Activated naive CD8-positive, alpha-beta T cell treated with anti-CD3 and anti-CD28 coated beads, Interleukin-2, amount 50 U/mL, for 24 hours (primary cell): ENCODE measurements around the gene CEACAM16.

Experiments used
- ATAC-seq: fragments of 150-1000 bp; cut with Tn5 transposase; one replicate; pipeline ENCODE4 v1.10.0; 2021
- DNase-seq: peaks from one replicate; pipeline ENCODE4 v3.0.0; 2021
- H3K27ac Mint-ChIP-seq: one replicate; pipeline ENCODE4 v1.8.0; 2021; ENCODE audit warnings: mild to moderate bottlenecking, mixed read lengths
- H3K27me3 Mint-ChIP-seq: one replicate; pipeline ENCODE4 v1.8.0; 2021; ENCODE audit warnings: mixed read lengths
- H3K36me3 Mint-ChIP-seq: one replicate; pipeline ENCODE4 v1.8.0; 2021; ENCODE audit warnings: low read depth, mixed read lengths
- H3K4me1 Mint-ChIP-seq: one replicate; pipeline ENCODE4 v1.8.0; 2021; ENCODE audit warnings: mixed read lengths
- H3K4me3 Mint-ChIP-seq: one replicate; pipeline ENCODE4 v1.8.0; 2021; ENCODE audit warnings: mild to moderate bottlenecking, moderate library complexity, mixed read lengths
- H3K9me3 Mint-ChIP-seq: one replicate; pipeline ENCODE4 v1.8.0; 2021; ENCODE audit warnings: mixed read lengths

CEACAM16 gene

DNA sequence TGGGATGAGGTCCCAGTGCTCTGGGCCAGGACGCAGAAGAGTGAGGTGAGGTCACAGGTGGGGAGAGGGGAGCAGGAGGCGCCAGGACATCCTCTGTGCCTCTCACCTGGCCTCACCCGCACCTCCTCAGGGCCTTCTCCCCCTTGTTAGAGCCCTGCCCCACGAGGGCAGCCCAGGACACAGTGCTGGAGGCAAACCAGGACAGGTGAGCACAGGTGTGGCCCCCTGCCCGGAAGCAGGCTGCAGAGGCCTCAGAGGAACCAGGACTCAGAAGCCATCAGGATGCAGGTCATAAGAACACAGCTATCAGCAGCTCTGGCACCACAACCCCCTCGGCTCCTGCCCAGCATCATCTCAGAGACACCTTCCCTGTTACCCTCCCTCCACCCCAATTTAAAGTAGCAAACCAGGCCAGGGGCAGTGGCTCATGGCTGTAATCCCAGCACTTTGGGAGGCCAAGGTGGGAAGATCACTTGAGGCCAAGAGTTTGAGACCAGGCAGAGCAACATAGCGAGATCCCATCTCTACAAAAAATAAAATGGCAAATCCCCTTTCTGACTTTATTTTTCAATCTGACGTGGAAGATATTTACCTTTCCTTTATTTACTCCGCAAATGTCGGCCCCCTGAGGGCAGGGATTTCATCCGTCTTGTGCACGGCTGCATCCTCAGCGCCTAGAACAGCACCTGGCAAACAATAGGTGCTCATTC is at the start of gene CEACAM16:
Gene CEACAM16, plus strand, starts transcription at position 660 of the 710 bp plus-strand sequence. CDS start 2,306 bp downstream, outside the sequence.
- ATAC-seq (no peak), DNase-seq (no peak)
- peaks cover 8% of the 10 kb centered on the region for H3K4me1 Mint-ChIP-seq
- peaks cover 6% of the 10 kb centered on the region for H3K27me3 Mint-ChIP-seq
- H3K27ac Mint-ChIP-seq = no peak within 1 kb of the TSS
- H3K9me3 Mint-ChIP-seq = no peaks in the 10 kb centered on the region
- no peak within 1 kb of the TSS for H3K4me3 Mint-ChIP-seq
- no peaks in the 10 kb centered on the region for H3K36me3 Mint-ChIP-seq

DNA sequence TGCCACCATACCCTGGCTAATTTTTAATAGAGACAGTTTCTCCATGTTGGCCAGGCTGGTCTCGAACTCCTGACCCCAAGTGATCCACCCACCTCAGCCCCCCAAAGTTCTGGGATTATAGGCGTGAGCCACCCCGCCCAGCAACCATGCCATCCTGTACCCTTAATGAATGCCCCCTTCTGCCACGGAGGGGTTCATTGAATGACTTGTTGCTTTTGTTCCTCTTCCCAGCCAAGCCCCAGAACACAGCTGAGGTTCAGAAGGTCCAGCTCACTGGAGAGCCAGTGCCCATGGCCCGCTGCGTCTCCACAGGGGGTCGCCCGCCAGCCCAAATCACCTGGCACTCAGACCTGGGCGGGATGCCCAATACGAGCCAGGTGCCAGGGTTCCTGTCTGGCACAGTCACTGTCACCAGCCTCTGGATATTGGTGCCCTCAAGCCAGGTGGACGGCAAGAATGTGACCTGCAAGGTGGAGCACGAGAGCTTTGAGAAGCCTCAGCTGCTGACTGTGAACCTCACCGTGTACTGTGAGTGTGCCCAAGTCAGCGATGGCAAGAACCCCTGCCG is 49.3 kb upstream of the CEACAM16 start:
- no peak overlapping the region for H3K4me3 Mint-ChIP-seq
- peaks cover 9% of the 10 kb centered on the region for H3K36me3 Mint-ChIP-seq
- H3K27me3 Mint-ChIP-seq = peaks cover 5% of the 10 kb centered on the region
- no peak overlapping the region for H3K27ac Mint-ChIP-seq
- DNase-seq (no peak), ATAC-seq (no peak)
- no peaks in the 10 kb centered on the region for H3K9me3 Mint-ChIP-seq
- H3K4me1 Mint-ChIP-seq = peaks cover 5% of the 10 kb centered on the region

- Mint-ChIP-seq H3K27me3 (no peaks in the 10 kb centered on the region), H3K4me3 (no peak overlapping the region), H3K4me1 (peaks cover 12% of the 10 kb centered on the region), H3K9me3 (no peaks in the 10 kb centered on the region), H3K27ac (no peak overlapping the region), H3K36me3 (peaks cover 15% of the 10 kb centered on the region)
- ATAC-seq (no peak), DNase-seq (no peak)
Measured at GRCh38 chr19:44653343-44653742, 45.6 kb upstream of the CEACAM16 start.

GRCh38 chr19:44653977-44654774 is 44.8 kb upstream of the CEACAM16 start:
- Mint-ChIP-seq H3K27ac (no peak overlapping the region), H3K27me3 (no peaks in the 10 kb centered on the region), H3K36me3 (peaks cover 19% of the 10 kb centered on the region), H3K4me1 (peaks cover 12% of the 10 kb centered on the region), H3K9me3 (no peaks in the 10 kb centered on the region), H3K4me3 (no peak overlapping the region)
- peak; percentile 75 for DNase-seq
- peak; percentile 87 for ATAC-seq

DNA sequence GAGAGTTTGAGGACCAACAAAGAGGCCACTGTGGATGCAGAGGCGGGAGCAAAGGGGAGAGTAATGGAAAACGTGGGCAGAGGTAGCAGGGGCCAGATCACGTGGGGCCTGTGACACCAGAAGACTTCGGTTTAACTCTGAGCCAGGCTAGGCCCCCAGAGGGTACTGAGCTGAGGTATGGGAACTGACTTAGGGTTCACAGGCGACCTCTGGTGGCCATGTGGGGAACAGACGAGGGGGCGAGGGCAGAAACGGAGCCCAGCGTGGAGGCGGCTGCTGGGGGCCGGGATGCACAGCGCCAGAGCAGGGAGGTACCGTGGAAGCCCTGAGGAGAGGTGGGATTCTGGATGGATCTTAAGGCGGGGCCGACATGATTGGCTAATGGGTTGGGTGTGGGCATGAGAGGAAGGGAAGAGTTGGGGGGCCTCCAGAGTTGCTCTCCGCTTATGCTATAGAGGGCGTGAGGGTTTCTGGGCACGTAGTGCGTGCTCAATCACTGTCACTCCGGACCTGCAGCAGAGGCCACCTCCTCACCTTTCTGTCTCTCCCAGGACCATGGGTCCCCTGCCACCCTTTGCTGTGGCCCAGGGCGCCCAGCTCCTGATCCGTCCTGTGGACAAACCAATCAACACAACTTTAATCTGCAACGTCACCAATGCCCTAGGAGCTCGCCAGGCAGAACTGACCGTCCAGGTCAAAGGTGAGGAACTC is 41.6 kb upstream of the CEACAM16 start:
- peaks cover 16% of the 10 kb centered on the region for H3K36me3 Mint-ChIP-seq
- no peaks in the 10 kb centered on the region for H3K9me3 Mint-ChIP-seq
- H3K27ac Mint-ChIP-seq = no peak overlapping the region
- H3K27me3 Mint-ChIP-seq = no peaks in the 10 kb centered on the region
- H3K4me3 Mint-ChIP-seq = no peak overlapping the region
- ATAC-seq = peak; percentile 68
- H3K4me1 Mint-ChIP-seq = peaks cover 12% of the 10 kb centered on the region
- DNase-seq = peak; percentile 79

GRCh38 chr19:44658069-44658733 is 40.8 kb upstream of the CEACAM16 start:
- Mint-ChIP-seq H3K27me3 (no peaks in the 10 kb centered on the region), H3K9me3 (no peaks in the 10 kb centered on the region), H3K4me1 (peaks cover 12% of the 10 kb centered on the region), H3K36me3 (peaks cover 14% of the 10 kb centered on the region), H3K4me3 (no peak overlapping the region), H3K27ac (no peak overlapping the region)
- no peak for ATAC-seq
- DNase-seq = no peak

GRCh38 chr19:44660081-44660480 is 38.9 kb upstream of the CEACAM16 start:
- Mint-ChIP-seq H3K36me3 (peaks cover 9% of the 10 kb centered on the region), H3K4me3 (no peak overlapping the region), H3K27me3 (no peaks in the 10 kb centered on the region), H3K4me1 (peaks cover 5% of the 10 kb centered on the region), H3K27ac (no peak overlapping the region), H3K9me3 (no peaks in the 10 kb centered on the region)
- no peak for DNase-seq
- no peak for ATAC-seq

DNA sequence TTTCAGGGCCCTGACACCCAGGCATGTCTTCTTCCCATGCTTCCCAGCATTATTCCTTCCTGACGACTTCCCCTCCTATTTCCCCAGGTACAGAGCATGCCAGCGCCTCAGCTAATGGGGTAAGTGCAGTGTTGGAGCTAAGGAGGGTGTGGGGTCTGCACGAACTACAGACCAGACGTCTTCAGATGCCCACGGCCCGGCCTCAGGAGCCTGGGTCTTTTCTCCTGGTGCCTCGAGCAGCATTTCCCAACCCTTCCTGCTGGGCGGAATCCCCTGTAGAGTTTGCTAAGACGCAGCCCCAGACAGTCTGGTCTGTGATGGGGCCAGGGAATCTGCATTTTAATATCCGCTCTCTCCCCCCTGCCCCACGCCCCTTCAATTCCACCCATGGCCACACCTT is 37.7 kb upstream of the CEACAM16 start:
- peaks cover 5% of the 10 kb centered on the region for H3K4me1 Mint-ChIP-seq
- no peak overlapping the region for H3K4me3 Mint-ChIP-seq
- ATAC-seq = no peak
- H3K9me3 Mint-ChIP-seq = no peaks in the 10 kb centered on the region
- peaks cover 5% of the 10 kb centered on the region for H3K36me3 Mint-ChIP-seq
- DNase-seq = no peak
- no peaks in the 10 kb centered on the region for H3K27me3 Mint-ChIP-seq
- H3K27ac Mint-ChIP-seq = no peak overlapping the region

- DNase-seq (no peak), ATAC-seq (no peak)
- no peaks in the 10 kb centered on the region for H3K27me3 Mint-ChIP-seq
- no peak overlapping the region for H3K27ac Mint-ChIP-seq
- no peak overlapping the region for H3K4me3 Mint-ChIP-seq
- H3K4me1 Mint-ChIP-seq = peaks cover 5% of the 10 kb centered on the region
- H3K36me3 Mint-ChIP-seq = peaks cover 5% of the 10 kb centered on the region
- no peaks in the 10 kb centered on the region for H3K9me3 Mint-ChIP-seq
Measured at GRCh38 chr19:44661904-44662303, 37.0 kb upstream of the CEACAM16 start.

- H3K27ac Mint-ChIP-seq = no peak overlapping the region
- no peaks in the 10 kb centered on the region for H3K27me3 Mint-ChIP-seq
- no peak overlapping the region for H3K4me3 Mint-ChIP-seq
- no peak for DNase-seq
- H3K9me3 Mint-ChIP-seq = no peaks in the 10 kb centered on the region
- ATAC-seq = no peak
- H3K36me3 Mint-ChIP-seq = peaks cover 4% of the 10 kb centered on the region
- no peaks in the 10 kb centered on the region for H3K4me1 Mint-ChIP-seq
Measured at GRCh38 chr19:44662691-44663385, 36.1 kb upstream of the CEACAM16 start.

- DNase-seq (no peak), ATAC-seq (no peak)
- no peaks in the 10 kb centered on the region for H3K9me3 Mint-ChIP-seq
- no peaks in the 10 kb centered on the region for H3K27me3 Mint-ChIP-seq
- H3K27ac Mint-ChIP-seq = no peak overlapping the region
- H3K36me3 Mint-ChIP-seq = no peaks in the 10 kb centered on the region
- H3K4me3 Mint-ChIP-seq = no peak overlapping the region
- H3K4me1 Mint-ChIP-seq = no peaks in the 10 kb centered on the region
Measured at GRCh38 chr19:44663996-44664395, 35.0 kb upstream of the CEACAM16 start.

DNA sequence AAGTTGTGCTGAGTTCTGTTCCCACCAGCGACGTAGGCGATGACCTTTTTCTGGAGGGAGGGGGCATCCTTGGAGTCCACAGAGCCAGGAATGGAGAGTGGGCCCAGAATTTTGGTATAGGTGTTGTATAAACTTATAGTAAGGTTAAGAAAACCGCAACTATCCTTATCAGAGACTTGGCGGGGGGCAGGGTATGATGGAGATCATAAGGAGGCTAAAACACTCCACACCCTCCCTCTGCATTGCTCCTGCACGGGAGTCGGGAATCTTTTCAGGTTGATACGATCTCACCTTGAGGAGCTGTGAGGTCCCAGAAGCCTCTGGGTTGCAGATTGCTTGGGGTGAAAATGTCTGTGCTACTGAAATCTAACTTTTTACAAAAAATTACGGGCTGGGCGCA is 34.0 kb upstream of the CEACAM16 start:
- Mint-ChIP-seq H3K27me3 (no peaks in the 10 kb centered on the region), H3K27ac (no peak overlapping the region), H3K4me1 (no peaks in the 10 kb centered on the region), H3K9me3 (no peaks in the 10 kb centered on the region), H3K4me3 (no peak overlapping the region), H3K36me3 (no peaks in the 10 kb centered on the region)
- DNase-seq = no peak
- no peak for ATAC-seq

GRCh38 chr19:44666852-44667556 is 31.9 kb upstream of the CEACAM16 start:
- Mint-ChIP-seq H3K4me1 (no peaks in the 10 kb centered on the region), H3K9me3 (no peaks in the 10 kb centered on the region), H3K27me3 (no peaks in the 10 kb centered on the region), H3K4me3 (no peak overlapping the region), H3K36me3 (no peaks in the 10 kb centered on the region), H3K27ac (no peak overlapping the region)
- ATAC-seq (peak; percentile 35), DNase-seq (no peak)
